DND-41 (cell line): ENCODE measurements around the gene PLPP3.

Experiments used
- ATAC-seq: fragments of 200-7000 bp; cut with Tn5 transposase; 3 replicates; pipeline ENCODE4 v1.9.1; 2021; ENCODE audit warnings: low read depth; ENCODE audit not compliant: insufficient read depth
- DNase-seq: peaks from one replicate; pipeline ENCODE4 v3.0.0-alpha.2; 2020
- H2AFZ ChIP-seq: 2 replicates; pipeline ENCODE4 v1.6.0; 2012; ENCODE audit warnings: low read depth, low read length
- H3K27ac ChIP-seq: 2 replicates; pipeline ENCODE4 v1.5.1; 2012; ENCODE audit warnings: low read length, inconsistent platforms
- H3K27me3 ChIP-seq: fragments of 200-600 bp; sonication (generic); 2 replicates; pipeline ENCODE4 v1.6.0; 2012; ENCODE audit warnings: low read length, mild to moderate bottlenecking, inconsistent platforms; ENCODE audit not compliant: insufficient read depth, poor library complexity
- H3K36me3 ChIP-seq: 2 replicates; pipeline ENCODE4 v1.5.1; 2012; ENCODE audit warnings: low read length, inconsistent platforms; ENCODE audit not compliant: insufficient read depth
- H3K4me1 ChIP-seq: 2 replicates; pipeline ENCODE4 v1.5.1; 2012; ENCODE audit warnings: mild to moderate bottlenecking, low read length; ENCODE audit not compliant: insufficient read depth
- H3K4me2 ChIP-seq: 2 replicates; pipeline ENCODE4 v1.6.0; 2012; ENCODE audit warnings: mild to moderate bottlenecking, moderate library complexity, low read length, inconsistent platforms; ENCODE audit not compliant: insufficient read depth
- H3K4me3 ChIP-seq, 2 experiments: fragments of 200-600 bp in 1 of 2; shearing (Covaris generic) in 1 of 2; 2 replicates each; pipeline ENCODE4 v1.5.1; 2012 to 2016; ENCODE audit warnings: inconsistent platforms in 2 of 2, low read length in 2 of 2, mild to moderate bottlenecking in 2 of 2, low read depth in 1 of 2, moderate library complexity in 1 of 2
- H3K79me2 ChIP-seq: 2 replicates; pipeline ENCODE4 v1.6.0; 2012; ENCODE audit warnings: low read length, inconsistent platforms; ENCODE audit not compliant: insufficient read depth
- H3K9ac ChIP-seq: 2 replicates; pipeline ENCODE4 v1.6.0; 2012; ENCODE audit warnings: low read depth, mild to moderate bottlenecking, inconsistent platforms, low read length, moderate library complexity
- H3K9me3 ChIP-seq: 2 replicates; pipeline ENCODE4 v1.5.1; 2012; ENCODE audit warnings: low read length, moderate library complexity, mild to moderate bottlenecking, inconsistent platforms; ENCODE audit not compliant: insufficient read depth, severe bottlenecking
- H4K20me1 ChIP-seq: 2 replicates; pipeline ENCODE4 v1.6.0; 2012; ENCODE audit warnings: low read length; ENCODE audit not compliant: insufficient read depth
- EZH2 ChIP-seq: IDR thresholded peaks from 3 replicates; pipeline ENCODE4 v1.6.1; 2012; ENCODE audit warnings: borderline replicate concordance, low read depth, mild to moderate bottlenecking, moderate library complexity, low read length, inconsistent platforms; ENCODE audit not compliant: severe bottlenecking
- TF ChIP-seq, protein P1 (sequence below): IDR thresholded peaks from 2 replicates; pipeline ENCODE4 v1.5.1; 2012; ENCODE audit warnings: borderline replicate concordance, low read length, moderate library complexity, mild to moderate bottlenecking; ENCODE audit not compliant: poor library complexity, severe bottlenecking; ENCODE audit errors: extremely low read depth

PLPP3 gene

DNA sequence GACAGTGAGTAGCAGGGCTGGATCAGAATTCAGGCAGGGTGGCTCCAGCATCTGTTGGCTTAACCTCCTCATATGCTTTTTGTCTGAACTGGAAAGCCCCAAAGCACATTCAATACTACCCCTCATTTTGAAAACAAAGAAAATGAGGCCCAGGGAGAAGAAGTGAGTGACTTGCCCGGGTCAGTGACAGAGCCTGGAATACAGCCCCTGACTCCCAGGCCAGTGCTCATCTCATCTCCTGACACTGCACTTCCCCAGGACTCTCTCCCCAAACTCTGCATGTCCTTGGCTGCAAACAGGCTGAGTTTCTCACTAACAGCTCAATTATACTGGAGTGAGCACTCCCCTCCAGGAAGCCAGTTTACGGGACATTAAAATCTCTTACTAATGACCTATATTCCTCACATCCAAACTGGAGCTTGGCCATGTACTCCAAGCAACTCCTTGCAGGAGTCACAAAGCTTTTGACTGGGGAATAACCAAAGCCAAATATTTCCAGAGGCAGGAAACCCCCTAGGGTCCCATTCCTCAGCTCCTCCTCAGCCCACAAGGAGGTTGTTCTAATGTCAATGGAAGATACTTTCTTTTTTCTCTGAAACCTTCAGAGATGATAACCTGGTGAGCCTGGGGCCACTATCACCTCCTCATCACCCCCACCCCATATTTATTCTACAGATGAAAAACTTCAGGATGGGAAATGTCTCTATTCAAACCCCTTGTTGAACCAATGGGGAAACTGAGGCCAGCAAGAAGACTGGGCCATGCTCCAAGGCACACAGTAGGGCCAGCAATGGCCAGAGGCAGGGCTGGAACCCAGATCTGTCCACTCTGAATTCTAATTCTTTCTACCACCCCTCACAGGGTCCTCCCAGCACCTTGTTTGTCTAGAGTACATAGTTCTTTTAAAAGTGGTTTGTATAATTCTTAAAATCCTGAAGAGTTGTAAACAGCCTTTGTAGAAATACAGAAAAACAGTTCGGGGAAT is 127.0 kb downstream of the PLPP3 start:
- Histone ChIP-seq H3K27ac (no peak overlapping the region), H3K9ac (no peak overlapping the region), H4K20me1 (no peaks in the 10 kb centered on the region), H3K4me3 (no peak overlapping the region), H3K79me2 (no peaks in the 10 kb centered on the region), H3K36me3 (no peaks in the 10 kb centered on the region), H3K9me3 (no peaks in the 10 kb centered on the region), H2AFZ (no peak overlapping the region), H3K27me3 (no peaks in the 10 kb centered on the region), H3K4me2 (no peak overlapping the region), H3K4me1 (no peaks in the 10 kb centered on the region)
- TF ChIP-seq, protein P1, sequence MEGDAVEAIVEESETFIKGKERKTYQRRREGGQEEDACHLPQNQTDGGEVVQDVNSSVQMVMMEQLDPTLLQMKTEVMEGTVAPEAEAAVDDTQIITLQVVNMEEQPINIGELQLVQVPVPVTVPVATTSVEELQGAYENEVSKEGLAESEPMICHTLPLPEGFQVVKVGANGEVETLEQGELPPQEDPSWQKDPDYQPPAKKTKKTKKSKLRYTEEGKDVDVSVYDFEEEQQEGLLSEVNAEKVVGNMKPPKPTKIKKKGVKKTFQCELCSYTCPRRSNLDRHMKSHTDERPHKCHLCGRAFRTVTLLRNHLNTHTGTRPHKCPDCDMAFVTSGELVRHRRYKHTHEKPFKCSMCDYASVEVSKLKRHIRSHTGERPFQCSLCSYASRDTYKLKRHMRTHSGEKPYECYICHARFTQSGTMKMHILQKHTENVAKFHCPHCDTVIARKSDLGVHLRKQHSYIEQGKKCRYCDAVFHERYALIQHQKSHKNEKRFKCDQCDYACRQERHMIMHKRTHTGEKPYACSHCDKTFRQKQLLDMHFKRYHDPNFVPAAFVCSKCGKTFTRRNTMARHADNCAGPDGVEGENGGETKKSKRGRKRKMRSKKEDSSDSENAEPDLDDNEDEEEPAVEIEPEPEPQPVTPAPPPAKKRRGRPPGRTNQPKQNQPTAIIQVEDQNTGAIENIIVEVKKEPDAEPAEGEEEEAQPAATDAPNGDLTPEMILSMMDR = no peak
- no peak for TF ChIP-seq EZH2
- ATAC-seq = no peak
- no peak for DNase-seq

DNA sequence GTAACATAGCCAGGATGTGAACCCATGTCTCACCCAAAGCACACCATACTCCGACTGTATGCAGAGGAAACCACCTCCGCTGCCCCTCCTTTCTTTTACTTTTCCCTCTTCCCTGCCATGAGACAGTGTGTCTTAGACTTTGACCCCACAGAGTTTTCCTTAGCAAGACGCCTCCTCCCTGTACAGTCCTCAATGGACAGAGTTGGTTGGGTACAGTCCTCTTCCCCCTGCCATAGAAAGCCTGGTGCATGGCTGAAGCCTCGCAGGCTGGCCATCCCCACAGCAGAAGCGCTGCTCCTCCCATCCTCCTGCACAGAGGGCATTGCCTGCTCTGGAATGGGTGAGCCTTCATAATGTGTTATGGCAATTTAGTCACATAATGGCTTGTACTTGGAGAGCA is 127.9 kb downstream of the PLPP3 start:
- TF ChIP-seq EZH2 = no peak
- Histone ChIP-seq H3K27me3 (no peaks in the 10 kb centered on the region), H3K9me3 (no peaks in the 10 kb centered on the region), H2AFZ (no peak overlapping the region), H3K9ac (no peak overlapping the region), H3K4me1 (no peaks in the 10 kb centered on the region), H4K20me1 (no peaks in the 10 kb centered on the region), H3K4me3 (no peak overlapping the region), H3K36me3 (no peaks in the 10 kb centered on the region), H3K27ac (no peak overlapping the region), H3K79me2 (no peaks in the 10 kb centered on the region), H3K4me2 (no peak overlapping the region)
- DNase-seq (no peak), ATAC-seq (no peak)

DNA sequence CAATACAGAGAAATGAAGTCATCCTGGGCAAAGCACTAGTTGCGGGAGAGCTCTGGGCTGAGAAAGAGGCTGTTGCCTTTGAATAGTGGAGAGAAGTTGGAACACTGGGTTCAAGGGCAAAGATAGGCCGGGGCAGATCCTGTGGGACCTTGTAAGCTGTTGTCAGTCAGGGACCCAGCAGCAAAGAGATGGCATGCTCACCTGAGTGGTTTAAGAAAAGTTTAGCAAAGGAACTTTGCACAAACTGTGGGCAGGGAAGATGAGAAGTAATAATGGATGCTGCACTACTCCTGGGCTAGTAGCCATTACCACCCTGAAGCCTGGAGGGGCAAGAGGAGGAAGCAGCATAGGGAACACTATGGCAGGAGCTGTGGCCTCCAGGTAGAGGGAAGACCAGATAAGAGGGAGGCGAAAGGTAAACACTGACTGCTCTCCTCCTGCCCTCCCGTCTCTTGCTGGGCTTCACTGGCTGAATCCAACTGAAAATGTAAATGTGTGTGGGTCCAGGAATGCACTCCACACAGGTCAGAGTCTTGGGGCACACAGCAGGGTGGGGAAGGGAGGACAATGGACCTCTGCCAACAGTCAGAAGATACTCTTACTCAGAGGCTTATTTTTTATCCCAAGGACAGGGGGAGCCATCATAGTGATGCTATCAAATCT is 129.2 kb downstream of the PLPP3 start:
- Histone ChIP-seq H3K9ac (no peak overlapping the region), H2AFZ (no peak overlapping the region), H3K4me2 (no peak overlapping the region), H4K20me1 (no peaks in the 10 kb centered on the region), H3K79me2 (no peaks in the 10 kb centered on the region), H3K27me3 (no peaks in the 10 kb centered on the region), H3K4me1 (no peaks in the 10 kb centered on the region), H3K4me3 (no peak overlapping the region), H3K9me3 (no peaks in the 10 kb centered on the region), H3K36me3 (no peaks in the 10 kb centered on the region), H3K27ac (no peak overlapping the region)
- no peak for ATAC-seq
- TF ChIP-seq, protein P1 = no peak
- TF ChIP-seq EZH2 = no peak
- DNase-seq = no peak
